NCI-H1417 (cell line): ENCODE results near the gene DDX24.

Experiments used
- DNase-seq, 3 experiments: peaks; one replicate each; lab custom pipeline; 2025; lab: John Stamatoyannopoulos, UW

The DDX24 gene

GRCh38 chr14:94031161-94031882 is 49.7 kb downstream of the DDX24 start:
- no peak for DNase-seq

- no peak for DNase-seq
Observed at GRCh38 chr14:94030571-94030970, 50.4 kb downstream of the DDX24 start.

- DNase-seq = no peak
Observed at GRCh38 chr14:94029671-94030203, 51.3 kb downstream of the DDX24 start.

DNA sequence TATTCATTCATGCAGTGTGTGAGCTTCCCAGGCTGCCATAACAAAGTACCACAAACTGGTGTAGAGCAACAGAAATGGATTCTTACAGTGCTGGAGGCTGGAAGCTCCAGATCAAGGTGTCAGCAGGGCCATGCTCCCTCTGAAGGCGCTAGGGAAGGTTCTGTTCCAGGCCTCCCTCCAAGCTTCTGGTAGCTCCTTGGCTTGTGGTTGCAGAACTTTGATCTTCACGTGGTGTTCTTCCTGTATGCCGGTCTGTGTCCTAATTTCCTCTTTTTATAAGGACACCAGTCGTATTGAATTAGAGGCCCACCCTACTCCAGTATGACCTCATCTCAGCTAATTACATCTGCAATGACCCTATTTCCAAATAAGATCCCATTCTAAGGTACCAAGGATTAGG is 51.7 kb downstream of the DDX24 start:
- no peak for DNase-seq

DNA sequence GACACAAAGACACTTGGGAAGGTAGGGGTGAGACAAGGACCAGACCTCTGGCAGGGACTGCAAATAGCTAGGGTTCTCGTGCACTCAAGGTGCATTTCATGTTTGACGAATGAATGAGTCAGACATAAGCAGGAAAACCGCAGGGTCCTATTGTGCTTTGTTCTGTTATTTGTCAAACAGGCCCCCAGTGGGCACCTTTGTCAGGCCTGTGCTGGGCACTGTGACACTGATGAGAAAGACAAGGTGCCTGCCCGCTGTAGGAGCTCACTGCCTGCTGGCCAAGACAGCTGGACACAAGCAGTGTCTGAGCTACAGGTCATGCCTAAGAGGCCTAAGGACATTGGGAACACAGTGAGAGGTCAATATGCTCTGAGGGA is 52.6 kb downstream of the DDX24 start:
- DNase-seq = no peak

GRCh38 chr14:94027566-94028449 is 53.2 kb downstream of the DDX24 start:
- no peak for DNase-seq

GRCh38 chr14:94026889-94027469 is 54.0 kb downstream of the DDX24 start:
- no peak for DNase-seq

DNA sequence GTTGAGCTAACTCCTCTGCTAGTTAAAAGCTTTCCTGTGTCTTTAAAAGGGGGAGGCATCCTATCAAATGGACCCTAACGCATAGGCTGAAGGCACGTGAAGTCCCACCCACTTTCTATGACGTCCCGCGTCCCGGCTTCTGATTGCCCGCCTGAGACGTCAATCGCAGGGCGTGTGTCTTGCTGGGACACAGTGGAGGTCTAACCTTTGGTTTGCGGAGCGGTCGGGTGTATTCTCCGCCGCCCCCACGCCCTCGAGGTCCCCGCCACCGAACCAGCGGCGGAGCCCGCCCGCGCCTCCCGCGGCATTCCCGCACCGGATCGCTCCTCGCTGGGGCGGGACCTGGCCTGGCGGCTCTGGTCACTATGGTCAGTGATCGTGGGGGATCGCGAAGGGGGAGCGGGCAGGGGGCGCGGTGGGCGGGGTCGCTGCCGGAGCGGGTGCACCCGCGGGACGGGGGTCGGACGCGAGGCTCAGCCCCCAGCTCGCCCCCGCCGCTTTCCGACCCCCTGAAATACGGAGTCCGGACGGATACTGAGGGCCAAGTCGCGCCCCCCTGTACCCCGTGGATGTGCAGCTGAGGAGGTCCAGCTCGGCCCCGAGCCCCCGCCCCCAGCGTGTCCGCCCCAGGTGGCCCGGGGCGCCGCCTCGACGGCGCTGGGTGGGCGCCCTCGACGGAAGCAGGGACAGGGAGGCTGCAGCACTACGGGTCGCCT is 54.7 kb downstream of the DDX24 start, which contains the start of gene OTUB2:
TSS of gene OTUB2 (plus strand) at position 168 of the 716 bp plus-strand sequence. CDS start at position 366, 198 bp downstream.
- peak; percentile 99 for DNase-seq

GRCh38 chr14:94025720-94026119 is 55.3 kb downstream of the DDX24 start:
- DNase-seq = no peak

GRCh38 chr14:94024549-94024948 is 56.5 kb downstream of the DDX24 start:
- DNase-seq = no peak

DNA sequence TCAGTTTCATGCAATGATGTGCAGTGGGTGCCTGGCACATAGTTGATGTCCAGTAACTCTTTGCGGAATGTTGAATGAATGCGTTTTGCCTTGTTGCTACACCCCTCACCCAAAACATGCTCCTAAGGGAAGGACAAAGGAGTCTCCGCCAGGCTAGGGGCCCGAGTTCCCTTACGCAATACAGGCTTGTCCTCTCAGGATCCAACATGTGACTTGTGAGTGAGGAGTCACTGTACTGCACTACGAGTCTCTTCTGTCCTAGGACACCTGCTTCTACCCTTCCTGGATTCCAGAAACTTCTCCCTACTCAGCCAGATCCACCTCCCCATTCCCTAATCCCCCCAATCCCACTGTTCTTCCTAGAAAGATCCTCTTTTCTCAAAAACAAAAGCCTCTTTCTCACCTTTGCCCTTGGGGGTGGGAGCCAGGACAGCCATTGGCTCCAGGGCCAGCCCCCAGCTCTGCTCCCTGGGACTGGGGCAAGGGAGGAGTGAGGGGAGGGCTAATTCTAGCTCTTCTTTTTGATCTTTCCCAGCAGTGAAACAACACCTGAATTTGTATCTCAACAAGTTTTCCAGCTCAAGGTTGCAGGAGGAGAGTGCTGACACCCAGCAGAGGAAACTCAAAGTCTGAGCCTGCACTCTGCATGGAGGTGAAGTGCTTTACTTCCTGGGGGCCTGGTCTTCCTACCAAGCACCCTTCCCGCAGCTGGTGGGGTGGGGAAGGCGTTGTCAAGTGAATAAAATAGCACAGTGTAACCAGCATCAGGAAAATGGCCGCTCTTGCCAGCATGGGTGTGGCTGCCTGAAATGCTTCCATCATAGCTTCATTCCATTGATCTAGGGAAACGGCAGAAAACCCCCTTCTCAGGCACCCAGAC is 58.2 kb downstream of the DDX24 start:
- DNase-seq = no peak

DNA sequence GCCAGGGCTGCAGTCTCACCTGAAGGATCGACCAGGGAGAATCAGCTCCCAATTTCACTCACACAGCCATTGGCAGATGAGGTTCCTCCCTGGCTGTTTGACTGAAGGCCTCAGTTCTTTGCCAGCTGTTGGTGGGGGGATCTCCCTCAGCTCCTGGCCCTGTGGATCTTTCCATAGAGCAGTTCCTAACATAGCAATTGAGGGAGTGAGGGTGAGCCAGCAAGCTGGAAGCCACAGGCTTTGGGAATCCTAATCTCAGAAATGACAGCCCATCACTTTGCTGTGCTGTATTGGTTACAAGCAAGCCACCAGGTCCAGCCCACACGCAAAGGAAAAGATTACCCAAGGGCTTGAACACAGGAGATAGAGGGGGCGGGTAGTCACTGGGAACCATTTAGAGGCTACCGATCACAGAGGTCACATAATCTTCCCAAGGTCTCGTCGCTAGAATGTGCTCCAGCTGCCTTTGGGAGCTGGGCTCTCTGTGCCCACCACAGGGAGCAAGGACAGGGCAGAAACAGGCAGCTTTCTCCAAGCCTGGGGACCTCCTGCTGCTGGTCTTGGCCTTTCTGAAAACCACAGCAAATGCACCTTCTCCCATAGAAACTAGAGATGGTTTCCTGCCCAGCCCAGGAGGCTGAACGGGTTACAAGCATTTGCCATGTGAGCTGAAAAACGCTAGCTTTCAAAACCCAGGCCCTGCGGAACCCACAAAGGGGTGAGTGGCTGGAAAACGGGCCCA is 59.4 kb downstream of the DDX24 start:
- no peak for DNase-seq

- no peak for DNase-seq
Observed at GRCh38 chr14:94021001-94021400, 60.0 kb downstream of the DDX24 start.

- DNase-seq = no peak
Observed at GRCh38 chr14:94020267-94020666, 60.7 kb downstream of the DDX24 start.

GRCh38 chr14:94019329-94019728 is 61.7 kb downstream of the DDX24 start:
- no peak for DNase-seq

GRCh38 chr14:94018308-94018707 is 62.7 kb downstream of the DDX24 start:
- DNase-seq = no peak

GRCh38 chr14:94016446-94016976 is 64.5 kb downstream of the DDX24 start:
- no peak for DNase-seq

DNA sequence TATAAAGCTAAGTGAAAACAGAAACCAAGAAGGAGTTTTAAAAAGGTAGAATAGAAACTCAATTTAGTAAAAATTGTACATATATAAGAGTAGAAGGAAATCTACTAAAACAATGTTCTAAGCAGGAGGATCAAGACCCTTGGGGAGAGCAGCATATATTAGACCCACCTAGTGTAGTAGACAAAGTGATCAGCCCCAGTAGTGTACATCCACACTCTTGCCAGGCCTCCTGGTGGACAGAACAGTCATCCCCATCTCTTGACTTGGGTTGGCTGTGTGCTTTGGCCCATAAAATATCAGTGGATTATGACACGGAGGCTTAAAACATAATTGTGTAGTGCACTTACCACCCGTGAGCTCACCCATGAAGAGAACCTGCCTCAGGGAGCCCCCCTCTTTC is 65.8 kb downstream of the DDX24 start:
- no peak for DNase-seq

- no peak for DNase-seq
Observed at GRCh38 chr14:94014382-94014781, 66.6 kb downstream of the DDX24 start.

GRCh38 chr14:94011795-94012194 is 69.2 kb downstream of the DDX24 start:
- no peak for DNase-seq
